Measurements from ENCODE around the gene CFAP90. TPM values are rescaled to one million over a fixed set of nuclear protein-coding genes. Genes with fewer than 3 reads are reported as not detected.

Gene CFAP90, protein sequence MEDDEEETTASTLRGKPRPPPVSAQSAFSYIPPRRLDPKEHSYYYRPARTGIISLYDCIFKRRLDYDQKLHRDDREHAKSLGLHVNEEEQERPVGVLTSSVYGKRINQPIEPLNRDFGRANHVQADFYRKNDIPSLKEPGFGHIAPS
- 0.43 to 0.74 TPM (median 0.56 TPM) in 5 replicates for total RNA-seq (2022; extraction: Qiagen RNA extraction; ENCODE audit: low read depth)

GRCh38 chr5:7850395-7851239 lies at the start of gene CFAP90:
Gene CFAP90 (minus strand): TSS chr5:7851133. CDS start chr5:7851021, 112 bp downstream.

GRCh38 chr5:7868773-7869473 lies 18.0 kb upstream of the CFAP90 start, which contains the start of the genes FASTKD3 and MTRR:
Gene FASTKD3 (minus strand): TSS chr5:7869031. CDS start chr5:7868083, 948 bp downstream.
Gene MTRR (plus strand): TSS chr5:7869148. CDS start chr5:7870795, 1,647 bp downstream.

Other genes with a start within 250 kb of the CFAP90 start
- gene FASTKD3, start 17.9 kb upstream of the CFAP90 start, total RNA-seq (2022; extraction: Qiagen RNA extraction; ENCODE audit: low read depth) = 11.5 to 17.7 TPM (median 14.7 TPM) in 5 replicates
- gene MTRR, start 18.0 kb upstream of the CFAP90 start, total RNA-seq (2022; extraction: Qiagen RNA extraction; ENCODE audit: low read depth) = 28.5 to 32.6 TPM (median 30.8 TPM) in 5 replicates